HG03108 (cell line): Measurements from ENCODE around the gene BTK.
"Not testable (repeated sequence)": the region's sequence is repeated elsewhere in the genome, so short reads cannot be mapped to it uniquely, and the experiment has no call there.

Experiments
- ATAC-seq: cut with Tn5 transposase; IDR thresholded peaks from one replicate; pipeline ENCODE4 v1.9.1; 2021; ENCODE audit warnings: moderate library complexity; ENCODE audit not compliant: unreplicated experiment

The BTK gene

DNA sequence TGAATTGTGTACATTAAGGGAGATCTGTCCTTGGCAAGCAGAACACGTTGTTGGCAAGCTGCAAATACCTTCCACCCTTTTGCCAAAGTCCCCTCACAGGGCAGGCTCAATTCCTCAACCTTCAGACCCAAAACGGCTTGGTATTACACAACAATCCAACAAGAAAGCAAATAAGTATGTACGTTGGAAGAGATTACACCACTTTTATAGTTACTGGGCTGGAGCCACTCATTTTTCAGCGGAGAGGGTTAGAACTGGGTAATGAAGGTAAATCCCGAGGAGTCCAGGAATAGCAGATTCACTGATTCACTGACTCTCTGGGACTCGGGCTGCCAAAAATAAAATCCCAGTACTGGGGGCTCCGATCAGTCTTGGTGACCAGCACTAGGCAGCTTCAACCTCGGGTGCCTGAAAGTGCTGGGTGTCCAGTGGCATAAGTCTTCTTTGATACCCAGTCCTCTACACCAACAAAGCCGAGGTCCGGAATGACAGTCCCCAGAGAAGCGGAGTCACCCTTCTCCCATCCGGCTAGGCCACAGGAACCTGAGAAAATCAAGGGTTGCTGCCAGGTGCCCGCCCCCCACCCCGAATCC is 38.0 kb downstream of the BTK start:
- ATAC-seq = no peak

DNA sequence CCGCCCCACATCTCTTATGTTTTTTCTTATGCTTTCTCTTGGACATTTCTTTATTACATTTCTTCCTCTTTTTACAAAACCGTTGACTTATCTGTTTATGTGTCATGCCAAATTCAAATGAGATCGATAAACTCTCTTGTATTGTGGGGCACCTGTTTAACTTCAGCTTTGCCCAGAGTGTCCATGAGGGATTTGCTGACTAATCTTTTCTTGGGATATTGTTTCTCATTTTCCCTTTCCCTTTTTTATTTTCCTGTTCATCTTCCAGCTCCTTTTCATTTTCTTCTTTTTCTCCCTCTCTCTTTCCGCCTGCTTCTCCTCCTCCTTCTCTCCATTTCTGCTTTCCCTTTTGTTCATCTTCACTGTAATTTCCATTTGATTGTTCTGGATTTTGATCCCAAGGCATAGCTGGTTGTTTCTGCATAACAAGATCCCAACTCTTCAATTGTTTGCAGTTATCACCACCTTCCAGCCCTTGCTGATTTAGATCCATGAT is 48.2 kb downstream of the BTK start:
- no peak for ATAC-seq

DNA sequence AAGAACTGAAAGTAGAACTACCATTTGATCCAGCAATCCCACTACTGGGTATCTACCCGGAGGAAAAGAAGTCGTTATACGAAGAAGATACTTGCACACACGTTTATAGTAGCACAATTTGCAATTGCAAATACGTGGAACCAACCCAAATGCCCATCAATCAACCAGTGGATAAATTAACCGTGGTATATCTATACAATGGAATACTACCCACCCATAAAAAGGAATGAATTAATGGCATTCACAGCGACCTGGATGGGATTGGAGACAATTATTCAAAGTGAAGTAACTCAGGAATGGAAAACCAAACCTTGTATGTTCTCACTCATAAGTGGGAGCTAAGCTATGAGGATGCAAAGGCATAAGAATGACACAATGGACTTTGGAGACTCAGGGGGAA is 51.7 kb downstream of the BTK start:
- not testable (repeated sequence) for ATAC-seq

DNA sequence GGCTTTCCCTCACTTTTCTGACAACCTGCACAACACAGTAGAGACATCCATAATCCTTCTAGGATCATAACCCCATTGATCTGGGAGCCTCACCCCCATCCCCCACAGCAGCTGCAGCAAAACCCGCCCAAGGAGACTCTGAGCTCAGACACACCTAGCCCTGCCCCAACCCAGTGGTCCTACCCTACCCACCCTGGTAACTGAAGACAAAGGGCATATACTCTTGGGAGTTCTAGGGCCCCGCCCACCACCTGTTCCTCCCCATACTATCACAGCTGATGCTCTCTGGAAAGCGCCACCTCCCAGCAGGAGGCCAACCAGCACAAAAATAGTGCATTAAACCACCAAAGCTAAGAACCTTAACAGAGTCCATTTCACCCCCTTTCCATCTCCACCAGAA is 59.4 kb downstream of the BTK start:
- not testable (repeated sequence) for ATAC-seq

DNA sequence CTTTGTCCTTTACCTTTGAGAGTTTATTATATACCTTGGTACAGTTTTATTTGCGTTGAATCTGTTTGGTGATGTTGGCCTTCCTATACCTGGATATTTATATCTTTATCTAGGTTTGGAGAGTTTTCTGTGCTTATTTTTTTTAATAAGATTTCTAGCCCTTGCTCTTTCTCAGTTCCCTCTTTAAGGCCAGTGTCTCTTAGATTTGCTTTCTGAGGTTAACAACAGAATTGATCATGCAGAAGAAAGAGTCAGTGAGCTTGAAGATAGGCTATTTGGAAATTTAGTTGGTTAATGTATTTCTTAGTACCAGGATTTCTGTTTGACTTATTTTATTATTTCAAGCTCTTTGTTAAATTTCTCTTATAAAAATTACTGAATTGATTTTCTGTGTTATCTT is 82.2 kb downstream of the BTK start:
- no peak for ATAC-seq
